Stimulated activated CD4-positive, alpha-beta T cell treated with anti-CD3 and anti-CD28 coated beads, Interleukin-15, amount 100 ng/mL, for 24 hours (primary cell): Measurements from ENCODE around the gene MRPL38.

Experiments
- DNase-seq: peaks from one replicate; pipeline ENCODE4 v3.0.0-alpha.2; 2020

The MRPL38 gene

GRCh38 chr17:75917917-75918445 lies 13.3 kb upstream of the MRPL38 start:
- no peak for DNase-seq

GRCh38 chr17:75917141-75917916 lies 12.6 kb upstream of the MRPL38 start:
- DNase-seq, result no peak

GRCh38 chr17:75915268-75915667 lies 10.6 kb upstream of the MRPL38 start:
- DNase-seq, result no peak

- no peak for DNase-seq
These were observed 10.1 kb upstream of the MRPL38 start for GRCh38 chr17:75914643-75915267.

- no peak for DNase-seq
These were observed 9.0 kb upstream of the MRPL38 start for GRCh38 chr17:75913537-75914210.

- no peak for DNase-seq
These were observed 6.0 kb upstream of the MRPL38 start for GRCh38 chr17:75910699-75911098.

GRCh38 chr17:75909812-75910274 lies 5.2 kb upstream of the MRPL38 start:
- no peak for DNase-seq

- DNase-seq, result no peak
These were observed 4.5 kb upstream of the MRPL38 start for GRCh38 chr17:75909051-75909811.

- no peak for DNase-seq
These were observed 3.5 kb upstream of the MRPL38 start for GRCh38 chr17:75908201-75908600.

GRCh38 chr17:75906143-75906884 lies 1.6 kb upstream of the MRPL38 start:
- DNase-seq, result no peak

- no peak for DNase-seq
These were observed 2.3 kb downstream of the MRPL38 start for GRCh38 chr17:75902406-75902805.

GRCh38 chr17:75901727-75902126 lies 3.0 kb downstream of the MRPL38 start:
- no peak for DNase-seq

- no peak for DNase-seq
These were observed 3.8 kb downstream of the MRPL38 start for GRCh38 chr17:75900691-75901533.

GRCh38 chr17:75899767-75900468 lies 4.8 kb downstream of the MRPL38 start:
- no peak for DNase-seq

GRCh38 chr17:75899353-75899752 lies 5.3 kb downstream of the MRPL38 start:
- DNase-seq, result no peak

- DNase-seq, result no peak
These were observed 5.9 kb downstream of the MRPL38 start for GRCh38 chr17:75898791-75899190.

- no peak for DNase-seq
These were observed 6.6 kb downstream of the MRPL38 start for GRCh38 chr17:75898065-75898464.

- no peak for DNase-seq
These were observed 7.3 kb downstream of the MRPL38 start for GRCh38 chr17:75897160-75898019.

- peak; percentile 84 for DNase-seq
These were observed 8.1 kb downstream of the MRPL38 start, which contains the start of gene TRIM65 for GRCh38 chr17:75896415-75897159. TRIM65 (minus strand) TSS chr17:75896951; CDS start chr17:75896937, 14 bp downstream.
